Chondrocyte (in vitro differentiated cells): Measurements from ENCODE around the gene CLEC2L. TPM values are rescaled to one million over a fixed set of nuclear protein-coding genes. Genes with fewer than 3 reads are reported as not detected.
A peak's percentile ranks its signal among the peaks of the same experiment; 100 is the strongest.

Source experiments
- DNase-seq: peaks from one replicate; pipeline ENCODE4 v3.0.0; 2021; ENCODE audit warnings: mixed read lengths, low spot score
- H3K27ac Mint-ChIP-seq: one replicate; pipeline ENCODE4 v1.8.0; 2021; ENCODE audit warnings: mild to moderate bottlenecking, moderate library complexity, mixed read lengths; ENCODE audit not compliant: unreplicated experiment
- H3K27me3 Mint-ChIP-seq: 2 replicates; pipeline ENCODE4 v1.8.0; 2021; ENCODE audit warnings: low read depth, mixed read lengths
- H3K36me3 Mint-ChIP-seq: 2 replicates; pipeline ENCODE4 v1.8.0; 2021; ENCODE audit warnings: low read depth, mixed read lengths
- H3K4me1 Mint-ChIP-seq: 2 replicates; pipeline ENCODE4 v1.8.0; 2021; ENCODE audit warnings: low read depth, mild to moderate bottlenecking, mixed read lengths
- H3K4me3 Mint-ChIP-seq: one replicate; pipeline ENCODE4 v1.8.0; 2021; ENCODE audit warnings: mild to moderate bottlenecking, moderate library complexity, mixed read lengths; ENCODE audit not compliant: unreplicated experiment
- H3K9me3 Mint-ChIP-seq: 2 replicates; pipeline ENCODE4 v1.8.0; 2021; ENCODE audit warnings: low read depth, mixed read lengths
- total RNA-seq: library from RNA; stranded (reverse); gene quantifications from 3 replicates; pipeline ENCODE4 v1.2.1, GENCODE V29; 2021
- TF ChIP-seq, protein P1 (sequence below): fragments of 200-600 bp; sonication (generic); IDR thresholded peaks from 2 replicates; pipeline ENCODE4 v1.5.0; 2021; ENCODE audit warnings: antibody characterized with exemption, mild to moderate bottlenecking, moderate library complexity

CLEC2L gene
- total RNA-seq, 1 donor from 2014 or later: not detected

DNA sequence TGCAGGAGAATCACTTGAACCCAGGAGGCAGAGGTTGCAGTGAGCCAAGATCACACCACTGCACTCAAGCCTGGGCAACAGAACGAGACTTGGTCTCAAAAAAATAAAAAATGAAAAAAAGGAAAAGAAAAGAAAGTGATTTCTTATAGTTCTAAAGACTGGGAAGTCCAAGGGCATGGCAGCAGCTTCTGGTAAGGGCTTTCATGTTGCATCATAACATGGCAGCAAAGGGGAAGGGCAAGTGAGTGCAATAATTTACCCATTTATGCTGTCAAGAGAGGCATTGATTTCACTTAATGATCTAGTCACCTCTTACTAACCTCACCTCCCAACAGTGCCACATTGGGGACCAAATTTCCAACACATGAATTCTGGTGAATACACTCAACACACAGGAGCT is 31.2 kb upstream of the CLEC2L start:
- H3K27ac Mint-ChIP-seq: no peak overlapping the region
- peaks cover 2% of the 10 kb centered on the region for H3K36me3 Mint-ChIP-seq
- peaks cover 30% of the 10 kb centered on the region for H3K4me1 Mint-ChIP-seq
- TF ChIP-seq, protein P1, sequence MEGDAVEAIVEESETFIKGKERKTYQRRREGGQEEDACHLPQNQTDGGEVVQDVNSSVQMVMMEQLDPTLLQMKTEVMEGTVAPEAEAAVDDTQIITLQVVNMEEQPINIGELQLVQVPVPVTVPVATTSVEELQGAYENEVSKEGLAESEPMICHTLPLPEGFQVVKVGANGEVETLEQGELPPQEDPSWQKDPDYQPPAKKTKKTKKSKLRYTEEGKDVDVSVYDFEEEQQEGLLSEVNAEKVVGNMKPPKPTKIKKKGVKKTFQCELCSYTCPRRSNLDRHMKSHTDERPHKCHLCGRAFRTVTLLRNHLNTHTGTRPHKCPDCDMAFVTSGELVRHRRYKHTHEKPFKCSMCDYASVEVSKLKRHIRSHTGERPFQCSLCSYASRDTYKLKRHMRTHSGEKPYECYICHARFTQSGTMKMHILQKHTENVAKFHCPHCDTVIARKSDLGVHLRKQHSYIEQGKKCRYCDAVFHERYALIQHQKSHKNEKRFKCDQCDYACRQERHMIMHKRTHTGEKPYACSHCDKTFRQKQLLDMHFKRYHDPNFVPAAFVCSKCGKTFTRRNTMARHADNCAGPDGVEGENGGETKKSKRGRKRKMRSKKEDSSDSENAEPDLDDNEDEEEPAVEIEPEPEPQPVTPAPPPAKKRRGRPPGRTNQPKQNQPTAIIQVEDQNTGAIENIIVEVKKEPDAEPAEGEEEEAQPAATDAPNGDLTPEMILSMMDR: no peak
- no peak for DNase-seq
- no peak overlapping the region for H3K4me3 Mint-ChIP-seq
- H3K27me3 Mint-ChIP-seq: peaks cover 1% of the 10 kb centered on the region
- H3K9me3 Mint-ChIP-seq: peaks cover 9% of the 10 kb centered on the region

DNA sequence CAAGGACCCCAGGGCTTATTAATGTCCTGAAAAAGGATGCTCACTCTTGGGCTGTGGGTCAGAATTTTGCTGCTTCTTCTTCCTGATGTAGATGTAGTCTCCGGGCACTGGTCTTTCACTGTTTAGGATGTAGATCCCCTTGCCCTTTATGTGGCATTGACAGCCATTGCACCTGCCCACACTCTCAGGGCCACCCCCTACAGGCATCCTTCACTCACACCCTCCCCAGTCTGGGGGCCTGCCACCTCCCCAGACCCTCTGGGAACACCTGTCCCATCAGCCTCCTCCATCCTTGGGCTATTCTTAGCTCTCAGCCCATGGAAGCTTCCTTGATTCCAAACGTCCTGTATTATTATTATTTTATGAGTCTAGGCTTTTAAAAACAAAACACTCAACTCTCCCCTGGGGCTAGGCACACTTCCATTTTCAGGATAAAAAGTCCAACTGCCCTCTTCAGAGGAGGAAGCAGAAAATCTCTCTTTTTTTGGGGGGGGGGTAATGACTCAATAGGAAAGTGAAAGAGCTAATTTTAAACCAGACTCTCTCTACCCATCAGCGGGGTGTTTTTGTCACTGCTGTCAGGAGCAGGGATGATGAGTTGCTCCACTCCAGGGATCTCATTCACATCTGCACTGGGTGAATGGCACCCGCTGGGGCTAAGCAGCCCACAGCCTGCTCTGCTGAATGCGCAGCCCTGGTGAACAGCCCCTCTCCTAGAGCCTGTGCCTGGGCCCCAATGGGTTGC is 28.5 kb upstream of the CLEC2L start:
- no peak overlapping the region for H3K4me3 Mint-ChIP-seq
- no peak for DNase-seq
- peaks cover 2% of the 10 kb centered on the region for H3K36me3 Mint-ChIP-seq
- peaks cover 8% of the 10 kb centered on the region for H3K27me3 Mint-ChIP-seq
- peaks cover 20% of the 10 kb centered on the region for H3K4me1 Mint-ChIP-seq
- H3K9me3 Mint-ChIP-seq: peaks cover 9% of the 10 kb centered on the region
- no peak overlapping the region for H3K27ac Mint-ChIP-seq
- TF ChIP-seq, protein P1: no peak

DNA sequence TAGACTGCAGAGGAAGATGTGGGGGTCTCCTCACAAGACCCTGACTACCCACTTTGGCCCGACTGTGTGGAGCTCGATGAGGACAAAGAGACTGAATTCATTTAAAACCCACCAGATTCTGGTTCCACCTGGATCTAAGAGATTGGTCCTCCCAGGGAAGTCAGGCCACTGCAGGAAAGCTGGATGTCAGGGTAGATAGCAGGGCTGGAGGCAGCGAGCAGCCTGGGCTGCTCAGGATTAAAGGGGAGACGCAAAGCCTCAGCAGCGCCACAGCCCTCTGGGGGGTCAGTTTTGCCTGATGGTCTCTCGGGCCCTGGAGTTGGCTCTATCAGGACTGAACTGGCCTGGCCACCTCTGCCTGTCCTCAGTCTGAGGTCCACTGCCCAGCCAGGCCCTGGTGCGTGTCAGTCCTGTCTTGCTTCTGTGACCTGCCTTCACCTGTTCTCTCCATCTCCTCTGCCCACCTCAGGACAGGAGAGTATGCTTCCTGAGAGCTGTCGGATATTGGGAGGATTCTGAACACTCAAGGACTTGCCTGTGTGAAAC is 27.8 kb upstream of the CLEC2L start:
- H3K36me3 Mint-ChIP-seq: peaks cover 2% of the 10 kb centered on the region
- H3K4me1 Mint-ChIP-seq: peaks cover 19% of the 10 kb centered on the region
- H3K9me3 Mint-ChIP-seq: peaks cover 9% of the 10 kb centered on the region
- H3K27ac Mint-ChIP-seq: no peak overlapping the region
- H3K27me3 Mint-ChIP-seq: peaks cover 9% of the 10 kb centered on the region
- H3K4me3 Mint-ChIP-seq: no peak overlapping the region
- TF ChIP-seq, protein P1: no peak
- no peak for DNase-seq

DNA sequence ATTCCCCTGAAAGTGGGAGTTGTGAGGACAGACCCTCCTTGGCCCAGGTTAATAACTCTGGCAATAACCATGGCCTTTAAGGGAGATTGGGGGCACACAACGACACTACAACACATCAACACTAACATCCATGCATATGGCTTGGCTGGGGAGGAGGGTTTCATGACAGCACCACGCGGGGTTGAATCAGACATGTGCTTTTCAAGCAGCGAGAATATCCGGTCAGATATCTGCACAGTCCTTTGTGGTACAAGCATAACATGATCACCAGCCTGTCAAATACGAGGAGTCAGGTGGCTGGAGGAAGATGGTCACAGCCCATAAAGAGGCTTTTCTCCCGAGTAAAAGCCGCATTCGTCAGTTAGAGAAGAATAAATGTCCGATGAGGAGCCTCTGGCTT is 27.0 kb upstream of the CLEC2L start:
- Mint-ChIP-seq H3K27ac (no peak overlapping the region), H3K4me3 (no peak overlapping the region), H3K36me3 (peaks cover 2% of the 10 kb centered on the region), H3K9me3 (peaks cover 9% of the 10 kb centered on the region), H3K4me1 (peaks cover 19% of the 10 kb centered on the region), H3K27me3 (peaks cover 9% of the 10 kb centered on the region)
- TF ChIP-seq, protein P1: no peak
- no peak for DNase-seq

DNA sequence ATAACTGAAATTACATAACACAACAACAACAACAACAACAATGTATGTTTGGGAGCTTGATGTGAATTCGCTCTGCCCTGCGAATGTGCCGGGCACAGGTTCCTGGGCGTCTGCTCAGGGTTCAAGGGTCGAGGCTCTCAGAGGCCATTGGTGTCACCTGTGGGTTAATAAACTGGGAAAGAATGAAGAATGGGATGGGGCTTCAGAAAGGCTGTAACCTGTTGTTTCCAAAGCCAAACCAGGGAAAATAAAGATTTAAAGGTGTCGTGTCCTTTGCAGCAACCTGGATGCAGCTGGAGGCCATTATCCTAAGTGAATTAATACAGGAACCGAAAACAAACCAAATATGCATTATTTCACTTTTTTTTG is 22.7 kb upstream of the CLEC2L start:
- TF ChIP-seq, protein P1: no peak
- H3K36me3 Mint-ChIP-seq: no peaks in the 10 kb centered on the region
- peaks cover 14% of the 10 kb centered on the region for H3K4me1 Mint-ChIP-seq
- peak overlapping the region; percentile 84 for H3K4me3 Mint-ChIP-seq
- H3K27me3 Mint-ChIP-seq: peaks cover 9% of the 10 kb centered on the region
- H3K9me3 Mint-ChIP-seq: no peaks in the 10 kb centered on the region
- no peak for DNase-seq
- no peak overlapping the region for H3K27ac Mint-ChIP-seq
